Hematopoietic multipotent progenitor cell treated with erythropoietin and hydrocortisone succinate and interleukin-3 and kit ligand, for 17 days (in vitro differentiated cells): ENCODE measurements around the gene C10orf53.

ENCODE experiments used
- DNase-seq: peaks from one replicate; pipeline ENCODE4 v3.0.0-alpha.2; 2015; ENCODE audit warnings: low spot score

C10orf53 gene

GRCh38 chr10:49679480-49679893 lies at the start of gene C10orf53:
TSS of gene C10orf53 (plus strand) at chr10:49679651. CDS start at chr10:49679698, 47 bp downstream.
- no peak for DNase-seq

DNA sequence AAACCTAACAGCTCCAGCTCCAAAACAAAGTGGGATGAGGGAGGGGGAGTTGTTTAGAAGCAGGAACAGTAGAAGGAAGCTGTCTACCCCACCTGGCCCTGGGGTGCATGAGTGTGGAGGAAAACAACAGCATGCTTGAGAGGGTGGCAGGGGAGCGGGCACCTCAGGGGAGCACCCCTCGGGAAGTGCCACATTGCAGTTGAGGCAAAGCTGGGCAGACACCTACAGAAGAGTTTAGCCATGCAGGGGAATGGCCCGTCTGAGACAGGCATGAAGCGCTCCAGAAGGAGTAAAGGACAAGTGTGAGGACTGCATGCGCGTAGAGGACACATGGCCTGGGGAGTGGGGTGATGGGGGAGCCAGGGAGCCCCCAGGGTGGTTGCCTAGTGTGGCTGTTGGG lies 47.5 kb upstream of the C10orf53 start:
- DNase-seq, result no peak

GRCh38 chr10:49632406-49633317 lies 46.8 kb upstream of the C10orf53 start:
- no peak for DNase-seq

DNA sequence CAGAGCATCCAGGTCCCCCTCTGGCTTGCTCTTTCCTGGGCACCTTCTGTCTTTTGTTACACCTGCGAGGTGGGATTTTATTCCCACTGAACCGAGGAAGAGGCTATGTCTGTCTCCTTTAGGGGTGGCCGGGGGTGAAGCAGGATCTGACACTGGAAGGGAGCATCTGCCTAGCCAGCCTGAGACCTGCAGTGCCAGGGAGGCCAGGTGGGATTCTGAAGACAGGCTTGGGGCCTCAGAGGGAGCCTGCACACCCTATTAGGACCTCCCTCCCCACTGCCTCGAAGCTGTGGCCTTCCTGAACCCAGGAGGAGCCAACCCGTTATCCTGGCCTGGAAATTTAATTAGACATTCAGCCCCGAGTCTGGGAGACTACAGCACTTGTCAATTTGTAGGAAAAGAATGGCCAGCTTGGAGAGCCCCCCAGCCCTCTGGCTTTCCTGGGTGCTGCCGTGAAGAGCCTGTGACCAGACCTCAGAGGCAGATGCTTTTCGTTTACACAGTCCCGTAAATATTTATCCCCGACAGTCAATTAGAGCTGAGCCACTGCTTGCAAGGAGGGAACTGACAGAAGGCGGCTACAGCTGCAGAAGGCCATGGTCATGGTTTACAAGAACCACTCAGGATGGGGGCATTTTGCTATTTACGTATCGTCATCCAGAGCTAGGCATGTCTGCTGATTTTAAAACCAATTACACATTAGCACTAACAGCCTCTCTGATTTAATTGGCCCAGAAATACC lies 46.0 kb upstream of the C10orf53 start:
- DNase-seq, result no peak

- DNase-seq, result no peak
These were observed 45.3 kb upstream of the C10orf53 start for GRCh38 chr10:49634069-49634660.

GRCh38 chr10:49642311-49642710 lies 37.1 kb upstream of the C10orf53 start:
- no peak for DNase-seq

- no peak for DNase-seq
These were observed 36.0 kb upstream of the C10orf53 start for GRCh38 chr10:49643241-49644034.

- DNase-seq, result no peak
These were observed 35.3 kb upstream of the C10orf53 start for GRCh38 chr10:49644035-49644646.

GRCh38 chr10:49645417-49645816 lies 34.0 kb upstream of the C10orf53 start:
- no peak for DNase-seq

DNA sequence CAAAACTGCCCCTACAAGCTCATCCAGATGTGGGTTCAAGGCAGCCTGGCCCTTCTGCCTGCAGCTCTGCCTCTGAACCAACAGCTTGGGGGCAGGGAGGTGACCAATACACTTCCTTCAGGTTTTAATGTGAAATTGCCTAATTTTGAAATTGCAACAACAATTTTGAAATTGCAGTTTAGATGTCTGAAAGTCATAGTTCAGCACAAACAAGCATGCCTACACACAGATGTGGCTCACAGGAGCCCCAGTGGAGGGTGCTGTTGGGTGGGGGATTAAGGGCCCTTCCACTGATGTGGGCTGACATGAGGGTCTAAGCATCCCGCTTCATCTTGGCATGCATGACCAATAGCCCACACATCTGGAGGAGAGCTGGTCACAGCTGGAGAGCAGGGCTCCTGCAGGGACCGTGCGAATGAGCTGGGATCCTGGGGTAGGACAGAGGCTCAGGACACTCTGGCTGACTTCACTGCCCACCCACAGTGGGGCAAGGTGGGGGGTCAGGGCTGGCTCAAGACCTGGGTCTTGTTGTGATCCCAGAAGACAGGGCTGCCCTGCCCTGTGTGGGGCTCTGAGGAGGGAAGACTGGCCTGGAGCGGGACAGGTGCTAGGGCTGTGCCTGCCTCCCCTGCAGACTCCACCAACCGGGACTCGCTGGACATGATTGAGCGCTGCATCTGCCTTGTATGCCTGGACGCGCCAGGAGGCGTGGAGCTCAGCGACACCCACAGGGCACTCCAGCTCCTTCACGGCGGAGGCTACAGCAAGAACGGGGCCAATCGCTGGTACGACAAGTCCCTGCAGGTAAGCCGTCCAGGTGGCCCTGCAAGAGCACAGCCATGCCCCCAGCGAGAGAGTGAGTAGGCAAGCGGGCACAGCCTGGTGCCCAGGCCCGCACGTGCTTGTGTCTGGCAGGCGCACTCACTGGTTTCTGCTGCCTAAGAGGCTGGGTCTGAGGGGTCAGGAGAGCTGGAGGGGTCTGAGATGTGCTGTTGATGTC lies 33.3 kb upstream of the C10orf53 start:
- no peak for DNase-seq

- no peak for DNase-seq
These were observed 31.9 kb upstream of the C10orf53 start for GRCh38 chr10:49647554-49647953.

- DNase-seq, result no peak
These were observed 31.3 kb upstream of the C10orf53 start for GRCh38 chr10:49647985-49648795.

DNA sequence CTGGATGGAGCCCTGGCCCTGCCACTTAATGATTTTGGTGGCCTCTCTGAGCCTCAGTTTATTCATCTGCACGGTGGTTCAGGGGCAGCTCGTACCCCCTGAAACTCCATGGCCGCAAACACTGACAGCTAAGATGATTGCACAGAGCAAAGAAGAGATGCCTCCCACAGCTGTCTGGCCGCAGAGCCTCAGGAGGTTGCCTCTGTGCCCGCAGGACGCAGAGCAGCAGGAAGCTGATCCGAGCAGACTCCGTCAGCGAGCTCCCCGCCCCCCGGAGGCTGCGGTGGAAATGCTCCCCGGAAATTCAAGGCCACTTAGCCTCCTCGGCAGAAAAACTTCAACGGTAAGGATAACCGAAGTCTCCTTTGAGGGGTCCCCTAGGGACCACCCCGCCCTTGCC lies 30.2 kb upstream of the C10orf53 start:
- no peak for DNase-seq

GRCh38 chr10:49649936-49650723 lies 29.3 kb upstream of the C10orf53 start:
- DNase-seq, result no peak

DNA sequence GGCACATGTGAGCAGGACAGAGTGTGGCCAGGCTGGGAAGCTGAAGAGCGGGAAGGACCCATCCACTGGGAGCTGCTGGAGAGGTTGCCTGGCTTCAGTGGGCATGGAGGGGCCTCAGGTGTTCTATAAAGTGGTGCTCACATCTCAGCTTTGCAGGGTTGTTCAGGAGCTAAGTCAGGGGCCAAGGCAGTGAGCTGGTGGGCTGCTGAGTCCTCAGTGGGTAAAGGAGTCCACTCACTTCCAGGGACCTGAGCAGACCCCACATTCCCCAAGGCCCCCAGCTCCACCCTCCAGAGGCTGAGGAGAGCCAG lies 28.8 kb upstream of the C10orf53 start:
- no peak for DNase-seq

DNA sequence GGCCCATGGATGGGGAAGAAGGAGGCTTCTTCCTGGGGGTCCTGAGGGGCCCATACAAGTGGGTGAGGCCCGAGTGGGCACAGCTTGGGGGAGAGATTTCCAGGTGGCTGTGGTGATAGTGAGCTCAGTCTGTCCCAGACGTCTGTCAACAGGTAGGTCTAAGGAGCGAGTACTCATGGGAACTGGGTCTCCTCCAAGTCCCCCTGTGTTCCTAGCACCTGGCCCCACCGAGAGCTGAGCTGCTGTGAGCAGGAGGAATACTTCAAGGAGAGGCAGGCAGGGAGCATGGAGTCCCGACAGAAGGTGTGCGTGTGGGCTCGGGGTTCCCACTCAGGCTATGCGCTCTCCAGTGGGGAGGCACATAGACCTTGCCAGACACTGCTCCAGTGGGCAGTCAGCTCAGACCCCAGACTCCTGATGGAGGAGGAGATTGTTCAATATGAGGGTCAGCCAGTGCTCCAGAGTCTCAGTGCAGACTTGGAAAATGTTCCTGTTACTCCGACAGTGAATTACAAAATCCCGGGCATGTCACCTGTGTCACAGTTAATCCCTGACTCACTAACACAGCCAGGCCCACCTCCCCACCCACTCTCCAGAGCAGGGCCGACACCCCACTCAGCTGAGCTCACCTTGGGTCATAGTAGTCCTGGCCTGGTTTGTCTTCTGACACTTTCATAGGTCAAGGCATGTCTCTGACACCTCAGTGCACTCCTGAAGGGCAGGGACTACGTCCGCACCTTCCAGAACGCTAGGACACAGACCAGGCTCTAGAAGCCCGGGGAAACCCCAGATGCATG lies 28.2 kb upstream of the C10orf53 start:
- DNase-seq, result no peak

GRCh38 chr10:49651917-49652316 lies 27.5 kb upstream of the C10orf53 start:
- DNase-seq, result no peak
